PC-9 (cell line): ENCODE results near the gene WNT9B. TPM values are rescaled to one million over a fixed set of nuclear protein-coding genes. Genes with fewer than 3 reads are reported as not detected.

ENCODE experiments used
- BruUV-seq: library from RNA; stranded (reverse); fragments of 400-500 nt; replicated peaks from 2 replicates; lab custom pipeline; 2021; lab: Mats Ljungman, UMichigan
- CTCF ChIA-PET: fragments of 300-600 bp; sonication (Branson Sonifier 250); formaldehyde crosslinking; loops from one replicate; lab custom pipeline; 2022; ENCODE audit warnings: antibody characterized with exemption; lab: Charles Lee
- POLR2A ChIA-PET: fragments of 300-600 bp; sonication (Branson Sonifier 250); formaldehyde crosslinking; loops from one replicate; lab custom pipeline; 2022; ENCODE audit warnings: antibody characterized with exemption; ENCODE audit not compliant: unreplicated experiment; lab: Charles Lee
- DNase-seq, 2 experiments: peaks; one replicate each; pipeline versions ENCODE4 v3.0.0 to v3.0.0-alpha.2; 2015 to 2022; ENCODE audit warnings: mixed read lengths in 1 of 2
- H2AFZ ChIP-seq: fragments of 200-600 bp; sonication (generic); 2 replicates; pipeline ENCODE4 v1.8.1; 2017; ENCODE audit warnings: antibody characterized with exemption
- H3F3A ChIP-seq: fragments of 200-600 bp; sonication (generic); 2 replicates; pipeline ENCODE4 v1.8.1; 2017; ENCODE audit warnings: antibody characterized with exemption, mild to moderate bottlenecking, low read depth; ENCODE audit not compliant: insufficient read depth
- H3K27ac ChIP-seq: fragments of 200-600 bp; sonication (generic); 2 replicates; pipeline ENCODE4 v1.6.1; 2016; ENCODE audit warnings: mixed run types
- H3K27me3 ChIP-seq: fragments of 200-600 bp; sonication (generic); 2 replicates; pipeline ENCODE4 v1.6.1; 2016; ENCODE audit warnings: low read depth, mixed run types; ENCODE audit not compliant: insufficient read depth
- H3K36me3 ChIP-seq: fragments of 200-600 bp; sonication (generic); 2 replicates; pipeline ENCODE4 v1.6.1; 2016; ENCODE audit warnings: low read depth, mixed run types
- H3K4me1 ChIP-seq: fragments of 200-600 bp; sonication (generic); replicated peaks from 2 replicates; pipeline ENCODE4 v1.6.1; 2016; ENCODE audit warnings: mixed run types; ENCODE audit not compliant: insufficient read depth
- H3K4me2 ChIP-seq: fragments of 200-600 bp; sonication (generic); 2 replicates; pipeline ENCODE4 v1.6.1; 2017; ENCODE audit warnings: mixed run types
- H3K4me3 ChIP-seq: fragments of 200-600 bp; sonication (generic); 2 replicates; pipeline ENCODE4 v1.6.1; 2016; ENCODE audit warnings: mixed run types
- H3K79me2 ChIP-seq: fragments of 200-600 bp; sonication (generic); 2 replicates; pipeline ENCODE4 v1.6.1; 2017; ENCODE audit warnings: low read depth, mixed run types
- H3K9me2 ChIP-seq: fragments of 200-600 bp; sonication (generic); 2 replicates; pipeline ENCODE4 v1.8.1; 2017; ENCODE audit warnings: mild to moderate bottlenecking; ENCODE audit not compliant: insufficient read depth
- H3K9me3 ChIP-seq: fragments of 200-600 bp; sonication (generic); 2 replicates; pipeline ENCODE4 v1.8.1; 2016; ENCODE audit warnings: low read depth; ENCODE audit not compliant: insufficient read depth
- H4K20me1 ChIP-seq: fragments of 200-600 bp; sonication (generic); 2 replicates; pipeline ENCODE4 v1.8.1; 2017; ENCODE audit not compliant: insufficient read depth
- EZH2 ChIP-seq: fragments of 200-600 bp; sonication (generic); IDR thresholded peaks from 2 replicates; pipeline ENCODE4 v1.8.0; 2017; ENCODE audit warnings: antibody characterized with exemption, low read depth
- intact Hi-C: fragments of 100-400 bp; cut with micrococcal nuclease; formaldehyde crosslinking; loops from one replicate; pipeline ENCODE4 v1.10.0; 2022; ENCODE audit not compliant: unreplicated experiment
- total RNA-seq: library from RNA; stranded (reverse); gene quantifications from 2 replicates; pipeline ENCODE4 v1.2.3, GENCODE V29; 2021
- TF ChIP-seq, protein P1 (sequence below): fragments of 200-600 bp; sonication (generic); conservative IDR thresholded peaks from 2 replicates; pipeline ENCODE4 v1.6.1; 2017; ENCODE audit warnings: mixed run types, antibody characterized with exemption, mild to moderate bottlenecking, moderate library complexity

The WNT9B gene
- total RNA-seq, 1 experiment from 2014 or later: not detected

DNA sequence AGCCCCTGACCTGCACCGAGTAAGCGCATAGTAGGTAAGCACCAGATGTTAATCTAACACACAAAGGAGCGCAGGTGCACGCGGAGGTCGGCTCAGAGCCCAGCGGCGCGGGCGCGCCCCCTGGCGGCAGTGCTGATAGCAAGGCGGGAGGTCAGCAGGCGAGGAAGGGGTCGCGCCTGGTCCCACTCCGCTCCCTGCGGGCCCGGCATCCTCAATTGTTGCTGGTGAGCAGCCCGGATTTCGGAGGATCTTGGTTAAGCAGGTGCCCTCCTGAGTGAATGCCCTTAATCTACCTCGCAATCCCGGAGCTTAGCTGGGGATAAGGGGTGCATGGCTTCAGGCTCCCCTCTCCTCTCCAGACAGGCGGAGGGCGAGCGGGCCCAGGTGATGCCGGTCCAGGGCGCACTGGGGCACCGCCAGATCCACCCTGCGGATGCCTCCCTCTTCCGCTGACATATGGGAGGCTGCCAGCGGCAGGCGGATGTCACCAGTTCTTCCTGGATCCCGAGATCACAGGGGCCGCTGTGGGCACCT lies 28.9 kb upstream of the WNT9B start:
- Histone ChIP-seq H3K4me1 (peaks cover 8% of the 10 kb centered on the region; the same call in 1 of the 2 replicates), H3F3A (no peaks in the 10 kb centered on the region), H3K27ac (no peak overlapping the region), H3K27me3 (peaks cover 14% of the 10 kb centered on the region; the same call in 1 of the 2 replicates), H3K4me2 (no peak overlapping the region), H2AFZ (no peak overlapping the region), H3K36me3 (no peaks in the 10 kb centered on the region), H3K4me3 (no peak overlapping the region), H3K9me2 (no peaks in the 10 kb centered on the region), H3K9me3 (no peaks in the 10 kb centered on the region), H3K79me2 (no peaks in the 10 kb centered on the region), H4K20me1 (no peaks in the 10 kb centered on the region)
- no peak for DNase-seq
- ChIA-PET CTCF (interaction anchor here (0.5 to 0.7 kb wide), 2 partner anchors 27 to 634 kb away, joined by 3 to 15 read pairs; no protein-coding TSS in a partner anchor), POLR2A (no interaction called here)
- intact Hi-C loops: no loop called here
- no peak for TF ChIP-seq EZH2
- TF ChIP-seq, protein P1, sequence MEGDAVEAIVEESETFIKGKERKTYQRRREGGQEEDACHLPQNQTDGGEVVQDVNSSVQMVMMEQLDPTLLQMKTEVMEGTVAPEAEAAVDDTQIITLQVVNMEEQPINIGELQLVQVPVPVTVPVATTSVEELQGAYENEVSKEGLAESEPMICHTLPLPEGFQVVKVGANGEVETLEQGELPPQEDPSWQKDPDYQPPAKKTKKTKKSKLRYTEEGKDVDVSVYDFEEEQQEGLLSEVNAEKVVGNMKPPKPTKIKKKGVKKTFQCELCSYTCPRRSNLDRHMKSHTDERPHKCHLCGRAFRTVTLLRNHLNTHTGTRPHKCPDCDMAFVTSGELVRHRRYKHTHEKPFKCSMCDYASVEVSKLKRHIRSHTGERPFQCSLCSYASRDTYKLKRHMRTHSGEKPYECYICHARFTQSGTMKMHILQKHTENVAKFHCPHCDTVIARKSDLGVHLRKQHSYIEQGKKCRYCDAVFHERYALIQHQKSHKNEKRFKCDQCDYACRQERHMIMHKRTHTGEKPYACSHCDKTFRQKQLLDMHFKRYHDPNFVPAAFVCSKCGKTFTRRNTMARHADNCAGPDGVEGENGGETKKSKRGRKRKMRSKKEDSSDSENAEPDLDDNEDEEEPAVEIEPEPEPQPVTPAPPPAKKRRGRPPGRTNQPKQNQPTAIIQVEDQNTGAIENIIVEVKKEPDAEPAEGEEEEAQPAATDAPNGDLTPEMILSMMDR: peak; percentile 75
- BruUV-seq: no TSS peak

DNA sequence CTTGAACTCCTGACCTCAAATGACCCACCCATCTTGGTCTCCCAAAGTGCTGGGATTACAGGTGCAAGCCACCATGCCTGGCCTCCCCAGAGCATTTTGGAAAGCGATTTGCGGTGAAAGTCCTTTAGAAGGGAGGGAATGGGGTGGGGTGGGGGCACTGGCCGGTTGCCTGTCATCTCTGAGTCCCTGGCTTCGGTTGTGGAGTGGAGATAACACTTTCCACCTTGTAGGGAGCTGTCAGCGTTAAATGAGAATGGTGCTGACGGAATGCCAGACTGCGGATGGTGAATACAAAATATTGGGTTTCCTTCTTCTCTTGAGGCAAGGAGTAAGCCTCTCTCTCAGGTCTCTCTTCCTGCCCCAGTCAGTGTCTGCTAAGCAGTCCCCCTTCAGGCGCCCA lies 27.7 kb upstream of the WNT9B start:
- no peak overlapping the region for H3K4me3 ChIP-seq
- DNase-seq: no peak
- H3K9me2 ChIP-seq: no peaks in the 10 kb centered on the region
- POLR2A ChIA-PET: no interaction called here
- no peak overlapping the region for H3K4me2 ChIP-seq
- H3K36me3 ChIP-seq: no peaks in the 10 kb centered on the region
- H3K79me2 ChIP-seq: no peaks in the 10 kb centered on the region
- H3K27me3 ChIP-seq: peaks cover 10% of the 10 kb centered on the region; the same call in 1 of the 2 replicates
- H2AFZ ChIP-seq: no peak overlapping the region
- H4K20me1 ChIP-seq: no peaks in the 10 kb centered on the region
- intact Hi-C loops: no loop called here
- H3F3A ChIP-seq: no peaks in the 10 kb centered on the region
- peaks cover 4% of the 10 kb centered on the region; the same call in 1 of the 2 replicates for H3K4me1 ChIP-seq
- no peaks in the 10 kb centered on the region for H3K9me3 ChIP-seq
- no peak overlapping the region for H3K27ac ChIP-seq
- no TSS peak for BruUV-seq
- no peak for TF ChIP-seq EZH2
- TF ChIP-seq, protein P1: no peak
- CTCF ChIA-PET: no interaction called here

DNA sequence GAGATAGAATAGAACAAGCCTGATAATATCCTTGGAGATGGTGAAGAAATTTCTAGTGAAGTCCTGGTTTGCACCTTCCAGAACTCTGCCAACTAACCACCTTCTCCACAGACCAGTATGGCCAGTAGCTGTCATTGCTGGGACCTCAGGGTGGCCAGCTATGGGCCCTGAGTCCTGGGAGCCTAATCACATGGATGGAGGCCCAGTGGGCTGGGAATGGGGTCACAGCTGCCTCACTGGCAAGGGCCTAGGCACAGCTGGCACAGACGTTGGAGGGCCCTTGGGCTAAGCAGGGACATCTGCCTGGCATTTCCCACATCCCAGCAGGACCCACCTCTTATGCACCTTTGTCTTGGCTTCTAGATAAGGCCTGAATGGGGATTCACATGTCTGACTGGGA lies 25.3 kb upstream of the WNT9B start:
- no peaks in the 10 kb centered on the region for H3F3A ChIP-seq
- ChIA-PET CTCF (interaction anchor here (0.7 kb wide), 1 partner anchor 52 kb away, joined by 3 read pairs; no protein-coding TSS in a partner anchor), POLR2A (no interaction called here)
- no peak overlapping the region for H3K4me2 ChIP-seq
- BruUV-seq: no TSS peak
- TF ChIP-seq, protein P1: no peak
- no peak for TF ChIP-seq EZH2
- H3K4me3 ChIP-seq: no peak overlapping the region
- H3K4me1 ChIP-seq: no peaks in the 10 kb centered on the region
- no peaks in the 10 kb centered on the region for H4K20me1 ChIP-seq
- H3K9me2 ChIP-seq: no peaks in the 10 kb centered on the region
- no peaks in the 10 kb centered on the region for H3K9me3 ChIP-seq
- no peaks in the 10 kb centered on the region for H3K27me3 ChIP-seq
- H3K36me3 ChIP-seq: no peaks in the 10 kb centered on the region
- H3K27ac ChIP-seq: no peak overlapping the region
- no peak for DNase-seq
- H2AFZ ChIP-seq: no peak overlapping the region
- intact Hi-C loops: no loop called here
- no peaks in the 10 kb centered on the region for H3K79me2 ChIP-seq
